Calu3 (cell line): ENCODE measurements around the gene MARCHF10. TPM values are rescaled to one million over a fixed set of nuclear protein-coding genes. Genes with fewer than 3 reads are reported as not detected.

Experiments
- BruUV-seq: library from RNA; stranded (reverse); fragments of 400-500 nt; replicated peaks from 2 replicates; lab custom pipeline; 2021; lab: Mats Ljungman, UMichigan
- CTCF ChIA-PET: fragments of 300-600 bp; sonication (Branson Sonifier 250); formaldehyde crosslinking; loops from one replicate; lab custom pipeline; 2022; ENCODE audit warnings: antibody characterized with exemption; lab: Charles Lee
- DNase-seq: peaks from one replicate; pipeline ENCODE4 v3.0.0; 2022
- H3K27ac Mint-ChIP-seq: one replicate; pipeline ENCODE4 v1.8.0; 2022; ENCODE audit warnings: mixed read lengths; ENCODE audit not compliant: unreplicated experiment
- H3K27me3 Mint-ChIP-seq: one replicate; pipeline ENCODE4 v1.8.0; 2022; ENCODE audit warnings: mixed read lengths; ENCODE audit not compliant: unreplicated experiment
- H3K36me3 Mint-ChIP-seq: one replicate; pipeline ENCODE4 v1.8.0; 2022; ENCODE audit warnings: mild to moderate bottlenecking, moderate library complexity, mixed read lengths; ENCODE audit not compliant: insufficient read depth, unreplicated experiment
- H3K4me1 Mint-ChIP-seq: one replicate; pipeline ENCODE4 v1.8.0; 2022; ENCODE audit warnings: mild to moderate bottlenecking, low read depth, mixed read lengths; ENCODE audit not compliant: unreplicated experiment
- H3K4me3 Mint-ChIP-seq: one replicate; pipeline ENCODE4 v1.8.0; 2022; ENCODE audit warnings: mild to moderate bottlenecking, low read depth, moderate library complexity, mixed read lengths; ENCODE audit not compliant: unreplicated experiment
- H3K9me3 Mint-ChIP-seq: one replicate; pipeline ENCODE4 v1.8.0; 2022; ENCODE audit warnings: low read depth, mixed read lengths; ENCODE audit not compliant: unreplicated experiment
- intact Hi-C: fragments of 100-400 bp; cut with micrococcal nuclease; formaldehyde crosslinking; loops from one replicate; pipeline ENCODE4 v1.10.0; 2022; ENCODE audit not compliant: unreplicated experiment
- total RNA-seq: library from RNA; stranded (reverse); gene quantifications from 2 replicates; pipeline ENCODE4 v1.2.3, GENCODE V29; 2022
- TF ChIP-seq, protein P1 (sequence below): fragments of 200-600 bp; IDR thresholded peaks from one replicate; pipeline ENCODE4 v1.8.0; 2022; ENCODE audit warnings: antibody characterized with exemption; ENCODE audit not compliant: unreplicated experiment

MARCHF10 gene
- total RNA-seq, 1 experiment from 2014 or later: not detected

- BruUV-seq: no TSS peak
- Mint-ChIP-seq H3K4me1 (no peaks in the 10 kb centered on the region), H3K4me3 (no peak overlapping the region), H3K27ac (no peak overlapping the region), H3K27me3 (no peaks in the 10 kb centered on the region), H3K36me3 (no peaks in the 10 kb centered on the region), H3K9me3 (no peaks in the 10 kb centered on the region)
- intact Hi-C loops: no loop called here
- CTCF ChIA-PET: no interaction called here
- TF ChIP-seq, protein P1, sequence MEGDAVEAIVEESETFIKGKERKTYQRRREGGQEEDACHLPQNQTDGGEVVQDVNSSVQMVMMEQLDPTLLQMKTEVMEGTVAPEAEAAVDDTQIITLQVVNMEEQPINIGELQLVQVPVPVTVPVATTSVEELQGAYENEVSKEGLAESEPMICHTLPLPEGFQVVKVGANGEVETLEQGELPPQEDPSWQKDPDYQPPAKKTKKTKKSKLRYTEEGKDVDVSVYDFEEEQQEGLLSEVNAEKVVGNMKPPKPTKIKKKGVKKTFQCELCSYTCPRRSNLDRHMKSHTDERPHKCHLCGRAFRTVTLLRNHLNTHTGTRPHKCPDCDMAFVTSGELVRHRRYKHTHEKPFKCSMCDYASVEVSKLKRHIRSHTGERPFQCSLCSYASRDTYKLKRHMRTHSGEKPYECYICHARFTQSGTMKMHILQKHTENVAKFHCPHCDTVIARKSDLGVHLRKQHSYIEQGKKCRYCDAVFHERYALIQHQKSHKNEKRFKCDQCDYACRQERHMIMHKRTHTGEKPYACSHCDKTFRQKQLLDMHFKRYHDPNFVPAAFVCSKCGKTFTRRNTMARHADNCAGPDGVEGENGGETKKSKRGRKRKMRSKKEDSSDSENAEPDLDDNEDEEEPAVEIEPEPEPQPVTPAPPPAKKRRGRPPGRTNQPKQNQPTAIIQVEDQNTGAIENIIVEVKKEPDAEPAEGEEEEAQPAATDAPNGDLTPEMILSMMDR: no peak
- no peak for DNase-seq
Measured at GRCh38 chr17:62761884-62762283, 46.2 kb downstream of the MARCHF10 start.

DNA sequence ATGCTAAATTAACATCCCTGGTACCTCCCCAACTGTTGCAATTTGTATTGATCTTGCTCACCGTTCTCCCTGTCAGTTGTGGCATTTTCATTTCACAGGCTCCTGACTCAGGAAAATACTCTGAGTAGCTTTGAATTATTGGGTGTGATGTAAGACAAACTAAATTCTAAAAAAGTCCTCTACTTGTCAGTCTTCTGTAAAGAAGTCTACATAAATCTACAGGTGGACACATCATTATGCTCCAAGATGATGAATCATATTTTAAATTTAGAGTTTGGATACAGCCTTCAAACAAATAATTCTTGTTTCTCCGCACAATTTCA is 47.2 kb downstream of the MARCHF10 start:
- DNase-seq: no peak
- TF ChIP-seq, protein P1: no peak
- intact Hi-C loops: no loop called here
- CTCF ChIA-PET: no interaction called here
- no peak overlapping the region for H3K4me3 Mint-ChIP-seq
- no peak overlapping the region for H3K27ac Mint-ChIP-seq
- no TSS peak for BruUV-seq
- no peaks in the 10 kb centered on the region for H3K9me3 Mint-ChIP-seq
- H3K36me3 Mint-ChIP-seq: no peaks in the 10 kb centered on the region
- H3K4me1 Mint-ChIP-seq: no peaks in the 10 kb centered on the region
- H3K27me3 Mint-ChIP-seq: no peaks in the 10 kb centered on the region

DNA sequence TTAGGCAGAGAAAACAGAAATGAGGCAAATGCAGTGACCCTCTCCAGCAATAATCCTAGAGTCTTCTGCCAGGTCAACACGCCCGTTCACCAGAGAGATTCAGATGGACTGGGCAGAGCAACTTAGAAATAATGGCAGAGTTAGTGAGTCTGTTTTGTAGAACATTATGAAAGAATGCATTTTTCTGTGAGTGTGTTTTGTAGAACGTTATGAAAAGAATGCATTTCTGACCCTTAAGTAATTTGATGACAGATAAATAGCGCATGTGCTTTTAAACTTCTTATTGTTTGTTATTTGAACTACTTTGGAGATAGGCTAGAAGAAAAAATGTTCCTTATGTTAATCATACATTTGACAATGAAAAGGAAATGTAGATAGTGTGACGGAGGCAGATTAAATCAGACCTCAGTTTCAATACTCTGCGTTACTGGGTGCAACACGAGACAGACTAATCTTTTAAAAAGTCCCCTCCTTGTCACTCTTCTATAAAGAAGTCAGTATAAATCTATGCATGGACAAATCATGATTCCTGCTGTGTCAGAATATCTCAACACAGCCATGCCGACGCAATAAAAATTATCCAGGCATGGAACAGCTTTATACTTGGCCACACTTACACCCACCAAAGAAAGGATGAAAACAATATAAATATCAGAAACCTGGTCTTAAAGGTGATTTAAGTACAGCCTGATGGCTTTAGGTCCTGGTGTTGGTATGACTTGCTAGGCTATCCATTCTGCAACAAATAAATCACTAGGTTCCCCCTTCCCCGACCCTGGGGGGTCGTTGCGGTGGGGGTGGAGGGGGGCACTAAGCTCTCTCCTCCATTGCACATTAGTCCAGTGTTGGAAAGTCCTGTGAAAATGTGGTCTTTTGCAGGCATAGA is 47.8 kb downstream of the MARCHF10 start:
- TF ChIP-seq, protein P1: no peak
- BruUV-seq: no TSS peak
- DNase-seq: no peak
- Mint-ChIP-seq H3K4me1 (no peaks in the 10 kb centered on the region), H3K27me3 (no peaks in the 10 kb centered on the region), H3K4me3 (no peak overlapping the region), H3K36me3 (no peaks in the 10 kb centered on the region), H3K9me3 (no peaks in the 10 kb centered on the region), H3K27ac (no peak overlapping the region)
- intact Hi-C loops: no loop called here
- CTCF ChIA-PET: no interaction called here

DNA sequence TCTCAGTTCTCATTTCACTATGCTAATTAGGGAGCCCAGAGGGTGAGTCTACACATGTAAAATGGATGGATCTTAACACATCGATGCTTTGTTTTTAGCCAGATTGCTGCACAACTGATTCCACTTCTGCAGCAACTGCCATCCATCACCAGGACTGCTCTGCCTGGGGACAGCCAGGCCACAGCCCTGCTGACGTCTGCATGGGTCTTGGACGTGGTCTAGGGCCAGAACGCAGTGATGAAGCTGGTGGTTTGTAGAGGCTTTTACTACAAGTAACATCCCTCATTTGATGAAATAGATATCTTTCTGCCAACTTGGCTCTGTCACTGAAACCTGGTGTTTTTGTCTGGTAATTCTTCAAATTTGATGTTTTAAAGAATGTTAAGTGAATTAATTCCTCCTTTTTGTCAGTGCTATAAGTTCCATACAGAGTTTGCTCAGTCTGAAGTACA is 50.6 kb downstream of the MARCHF10 start:
- no peaks in the 10 kb centered on the region for H3K9me3 Mint-ChIP-seq
- no TSS peak for BruUV-seq
- TF ChIP-seq, protein P1: no peak
- H3K27me3 Mint-ChIP-seq: peaks cover 8% of the 10 kb centered on the region
- H3K27ac Mint-ChIP-seq: no peak overlapping the region
- H3K36me3 Mint-ChIP-seq: no peaks in the 10 kb centered on the region
- no peaks in the 10 kb centered on the region for H3K4me1 Mint-ChIP-seq
- CTCF ChIA-PET: no interaction called here
- intact Hi-C loops: no loop called here
- no peak overlapping the region for H3K4me3 Mint-ChIP-seq
- DNase-seq: no peak
